ENCODE measurements around the gene SLC44A3.

- TF ChIP-seq CTCF (IDR thresholded peaks at IDR 0.05) (no peak), POLR2A (IDR thresholded peaks at IDR 0.05) (no peak)
Observed at GRCh38 chr1:94777281-94777680, 42.9 kb upstream of the SLC44A3 start.
